HepG2 (cell line): ENCODE data around the gene RSF1. TPM values are rescaled to one million over a fixed set of nuclear protein-coding genes. Genes with fewer than 3 reads are reported as not detected.

ENCODE experiments used
- ATAC-seq: fragments of 200-7000 bp; cut with Tn5 transposase; 3 replicates; pipeline ENCODE4 v1.9.1; 2020; ENCODE audit warnings: mild to moderate bottlenecking, moderate library complexity
- BruUV-seq: library from RNA; stranded (reverse); fragments of 400-500 nt; replicated peaks from 2 replicates; lab custom pipeline; 2021; lab: Mats Ljungman, UMichigan
- CTCF ChIA-PET: fragments of 300-600 bp; formaldehyde crosslinking; extraction: SDS; loops from one replicate; lab custom pipeline; 2021; ENCODE audit warnings: low total read pairs, inconsistent platforms, low intra/inter-chr PET ratio; lab: Yijun Ruan, JAX
- POLR2A ChIA-PET: fragments of 350-600 bp; sonication (Branson Sonifier 250); formaldehyde crosslinking; loops from one replicate; lab custom pipeline; 2020; ENCODE audit warnings: antibody characterized with exemption, inconsistent platforms; lab: Yijun Ruan, JAX
- DNase-seq: peaks from one replicate; pipeline ENCODE4 v3.0.0-alpha.2; 2015; ENCODE audit warnings: low spot score
- FAIRE-seq: peaks from 3 replicates; lab custom pipeline; 2011; peaks lifted over from hg19 to GRCh38; lab: Jason Lieb, UNC
- H2AFZ ChIP-seq: one replicate; pipeline ENCODE4 v1.6.1; 2011; ENCODE audit warnings: low read length, inconsistent platforms
- H3K27ac ChIP-seq: fragments of 300-600 bp; 3 replicates; pipeline ENCODE4 v1.8.0; 2011; ENCODE audit warnings: mixed run types, mild to moderate bottlenecking, mixed read lengths, low read length, inconsistent platforms; ENCODE audit not compliant: insufficient read depth; ENCODE audit errors: extremely low read length
- H3K27me3 ChIP-seq, 2 experiments: fragments of 200-600 bp in 1 of 2; 2 replicates in 1 of 2; 3 replicates in 1 of 2; pipeline versions ENCODE4 v1.6.0 to v1.8.0; 2011; ENCODE audit warnings: low read length in 2 of 2, mild to moderate bottlenecking in 2 of 2, moderate library complexity in 2 of 2, inconsistent platforms in 1 of 2; ENCODE audit not compliant: insufficient read depth in 2 of 2, control insufficient read depth in 1 of 2
- H3K36me3 ChIP-seq, 2 experiments: fragments of 200-600 bp in 1 of 2; replicated peaks in 1 of 2; 2 replicates in 1 of 2; 3 replicates in 1 of 2; pipeline versions ENCODE4 v1.5.1 to v1.8.0; 2011; ENCODE audit warnings: low read length in 2 of 2, inconsistent platforms in 1 of 2; ENCODE audit not compliant: insufficient read depth in 2 of 2, control insufficient read depth in 1 of 2
- H3K4me1 ChIP-seq: 2 replicates; pipeline ENCODE4 v1.5.1; 2012; ENCODE audit warnings: low read length, inconsistent platforms; ENCODE audit not compliant: insufficient read depth
- H3K4me2 ChIP-seq: 2 replicates; pipeline ENCODE4 v1.6.0; 2011; ENCODE audit warnings: low read depth, low read length, inconsistent platforms
- H3K4me3 ChIP-seq, 3 experiments: fragments of 200-600 bp in 1 of 3; sonication (generic), shearing (Covaris generic) in 1 of 3; replicated peaks in 1 of 3; 2 replicates each; pipeline ENCODE4 v1.5.1; 2011 to 2016; ENCODE audit warnings: low read length in 3 of 3, inconsistent platforms in 2 of 3, low read depth in 2 of 3, mild to moderate bottlenecking in 2 of 3, control low read depth in 1 of 3, mixed read lengths in 1 of 3; ENCODE audit not compliant: insufficient read depth in 1 of 3
- H3K79me2 ChIP-seq: one replicate; pipeline ENCODE4 v1.6.1; 2011; ENCODE audit warnings: low read length, inconsistent platforms; ENCODE audit not compliant: insufficient read depth
- H3K9ac ChIP-seq: 2 replicates; pipeline ENCODE4 v1.6.0; 2011; ENCODE audit warnings: mild to moderate bottlenecking, low read depth, low read length, inconsistent platforms; ENCODE audit not compliant: insufficient read depth
- H3K9me3 ChIP-seq: 2 replicates; pipeline ENCODE4 v1.5.1; 2012; ENCODE audit warnings: mild to moderate bottlenecking, low read length
- H4K20me1 ChIP-seq: 2 replicates; pipeline ENCODE4 v1.6.0; 2011; ENCODE audit warnings: inconsistent platforms, mild to moderate bottlenecking, low read length, moderate library complexity; ENCODE audit not compliant: insufficient read depth
- DNMT1 ChIP-seq: sonication (generic); formaldehyde crosslinking; IDR thresholded peaks from 2 replicates; pipeline ENCODE4 v1.5.1; 2020; ENCODE audit warnings: mild to moderate bottlenecking, missing genetic modification reagents
- WGBS: methylation state at CpG from one replicate; pipeline ENCODE4 v1.1.6; 2017; ENCODE audit warnings: low lambda C conversion rate; 5-methylcytosine and 5-hydroxymethylcytosine counted together
- in situ Hi-C: cut with HindIII; loops from 2 replicates; pipeline ENCODE4 v1.10.0; 2017; ENCODE audit warnings: low pct_unique_long_range_greater_than_20kb; ENCODE audit not compliant: extremely low pct_ligation_motif_present
- intact Hi-C: fragments of 100-400 bp; cut with micrococcal nuclease; formaldehyde crosslinking; loops from one replicate; pipeline ENCODE4 v1.10.0; 2022; ENCODE audit not compliant: unreplicated experiment
- polyA plus RNA-seq, 8 experiments: library from polyadenylated mRNA; depleted of rRNA in 3 of 8; stranded (reverse) in 7 of 8; unstranded in 1 of 8; fragments of >200 nt; fragmentation: Illumina TruSeq in 4 of 8; extraction: Trizol in 4 of 8; gene quantifications; 2 replicates each; pipeline versions ENCODE4 v1.2.1 to v1.2.3, GENCODE V29; 2011 to 2016; ENCODE audit warnings: low read depth in 4 of 8, missing spikeins in 1 of 8, mixed read lengths in 1 of 8; ENCODE audit not compliant: insufficient read depth in 1 of 8
- total RNA-seq, 5 experiments: library from RNA; depleted of rRNA; stranded (reverse); fragments of >200 nt; fragmentation: Illumina TruSeq; extraction: Trizol; gene quantifications; 2 replicates each; pipeline ENCODE4 v1.2.3, GENCODE V29; 2016; ENCODE audit warnings: low read depth in 1 of 5
- TF ChIP-seq, protein P1 (sequence below): sonication (generic); formaldehyde crosslinking; conservative IDR thresholded peaks from 2 replicates; pipeline ENCODE4 v1.4.0; 2020; ENCODE audit warnings: missing genetic modification reagents
- TF ChIP-seq, protein P2 (sequence below): sonication (generic); formaldehyde crosslinking; IDR thresholded peaks from 2 replicates; pipeline ENCODE4 v1.8.0; 2022; ENCODE audit warnings: missing genetic modification reagents, mild to moderate bottlenecking, borderline replicate concordance
- TF ChIP-seq, protein P3 (sequence below): sonication (generic); formaldehyde crosslinking; IDR thresholded peaks from 2 replicates; pipeline ENCODE4 v1.4.0; 2020; ENCODE audit warnings: missing genetic modification reagents

Gene RSF1
- total and polyA plus RNA-seq, 2 of the 13 experiments (the other 11 are each of a cell fraction or from before 2014, with no cell fraction given): 15.5 to 33.1 TPM

DNA sequence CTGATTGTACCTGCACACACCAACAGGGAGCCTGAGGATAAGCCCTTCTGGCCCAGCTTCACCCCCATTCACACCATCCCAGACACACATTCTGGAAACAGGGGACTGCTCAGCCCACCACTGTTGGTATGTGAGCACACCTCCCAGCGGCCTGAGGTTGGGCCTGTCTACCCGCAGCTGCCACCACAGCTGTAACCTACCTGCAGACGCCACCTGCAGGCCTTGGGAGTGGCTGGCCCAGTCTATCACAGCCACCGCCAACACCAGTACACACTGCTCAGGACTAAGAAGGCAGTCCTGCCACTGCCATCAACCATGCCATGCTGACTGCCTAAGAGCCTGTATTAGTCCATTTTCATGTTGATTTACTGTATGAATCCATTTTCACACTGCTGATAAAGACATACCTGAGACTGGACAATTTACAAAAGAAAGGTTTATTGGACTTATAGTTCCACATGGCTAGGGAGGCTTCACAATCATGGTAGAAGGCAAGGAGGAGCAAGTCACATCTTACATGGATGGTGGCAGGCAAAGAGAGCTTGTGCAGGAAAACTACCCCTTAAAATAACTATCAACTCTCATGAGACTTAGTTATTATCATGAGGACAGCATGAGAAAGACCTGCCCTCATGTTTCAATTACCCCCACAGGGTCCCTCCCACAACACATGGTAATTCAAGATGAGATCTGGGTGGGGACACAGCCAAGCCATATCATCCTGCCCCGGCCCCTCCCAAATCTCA is 30.6 kb downstream of the RSF1 start:
- intact Hi-C loops: no loop called here
- Histone ChIP-seq H3K9me3 (no peaks in the 10 kb centered on the region), H3K36me3 (no peaks in the 10 kb centered on the region; a peak in 1 of 5 replicates), H3K4me3 (no peak overlapping the region), H3K4me2 (no peak overlapping the region), H3K79me2 (peaks cover 75% of the 10 kb centered on the region), H3K27me3 (no peaks in the 10 kb centered on the region), H3K4me1 (peaks cover 64% of the 10 kb centered on the region), H3K27ac (no peak overlapping the region), H3K9ac (no peak overlapping the region), H2AFZ (no peak overlapping the region), H4K20me1 (peaks cover 28% of the 10 kb centered on the region)
- WGBS: 96% methylated on average over 5 of the region's 5 CpGs
- ChIA-PET POLR2A (no interaction called here), CTCF (no interaction called here)
- ATAC-seq (peak; percentile 37; the same call in 2 of the 3 replicates), FAIRE-seq (no peak), DNase-seq (no peak)
- no TSS peak for BruUV-seq
- TF ChIP-seq, protein P1, sequence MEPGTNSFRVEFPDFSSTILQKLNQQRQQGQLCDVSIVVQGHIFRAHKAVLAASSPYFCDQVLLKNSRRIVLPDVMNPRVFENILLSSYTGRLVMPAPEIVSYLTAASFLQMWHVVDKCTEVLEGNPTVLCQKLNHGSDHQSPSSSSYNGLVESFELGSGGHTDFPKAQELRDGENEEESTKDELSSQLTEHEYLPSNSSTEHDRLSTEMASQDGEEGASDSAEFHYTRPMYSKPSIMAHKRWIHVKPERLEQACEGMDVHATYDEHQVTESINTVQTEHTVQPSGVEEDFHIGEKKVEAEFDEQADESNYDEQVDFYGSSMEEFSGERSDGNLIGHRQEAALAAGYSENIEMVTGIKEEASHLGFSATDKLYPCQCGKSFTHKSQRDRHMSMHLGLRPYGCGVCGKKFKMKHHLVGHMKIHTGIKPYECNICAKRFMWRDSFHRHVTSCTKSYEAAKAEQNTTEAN (CRISPR knock-in tag): no peak
- no peak for TF ChIP-seq DNMT1 (CRISPR knock-in tag)
- TF ChIP-seq, protein P2, sequence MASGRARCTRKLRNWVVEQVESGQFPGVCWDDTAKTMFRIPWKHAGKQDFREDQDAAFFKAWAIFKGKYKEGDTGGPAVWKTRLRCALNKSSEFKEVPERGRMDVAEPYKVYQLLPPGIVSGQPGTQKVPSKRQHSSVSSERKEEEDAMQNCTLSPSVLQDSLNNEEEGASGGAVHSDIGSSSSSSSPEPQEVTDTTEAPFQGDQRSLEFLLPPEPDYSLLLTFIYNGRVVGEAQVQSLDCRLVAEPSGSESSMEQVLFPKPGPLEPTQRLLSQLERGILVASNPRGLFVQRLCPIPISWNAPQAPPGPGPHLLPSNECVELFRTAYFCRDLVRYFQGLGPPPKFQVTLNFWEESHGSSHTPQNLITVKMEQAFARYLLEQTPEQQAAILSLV: 0 out of 2 replicates have a peak, but pooled peaks have one; percentile 20
- TF ChIP-seq, protein P3, sequence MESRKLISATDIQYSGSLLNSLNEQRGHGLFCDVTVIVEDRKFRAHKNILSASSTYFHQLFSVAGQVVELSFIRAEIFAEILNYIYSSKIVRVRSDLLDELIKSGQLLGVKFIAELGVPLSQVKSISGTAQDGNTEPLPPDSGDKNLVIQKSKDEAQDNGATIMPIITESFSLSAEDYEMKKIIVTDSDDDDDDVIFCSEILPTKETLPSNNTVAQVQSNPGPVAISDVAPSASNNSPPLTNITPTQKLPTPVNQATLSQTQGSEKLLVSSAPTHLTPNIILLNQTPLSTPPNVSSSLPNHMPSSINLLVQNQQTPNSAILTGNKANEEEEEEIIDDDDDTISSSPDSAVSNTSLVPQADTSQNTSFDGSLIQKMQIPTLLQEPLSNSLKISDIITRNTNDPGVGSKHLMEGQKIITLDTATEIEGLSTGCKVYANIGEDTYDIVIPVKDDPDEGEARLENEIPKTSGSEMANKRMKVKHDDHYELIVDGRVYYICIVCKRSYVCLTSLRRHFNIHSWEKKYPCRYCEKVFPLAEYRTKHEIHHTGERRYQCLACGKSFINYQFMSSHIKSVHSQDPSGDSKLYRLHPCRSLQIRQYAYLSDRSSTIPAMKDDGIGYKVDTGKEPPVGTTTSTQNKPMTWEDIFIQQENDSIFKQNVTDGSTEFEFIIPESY: peak; percentile 73; the same call in 1 of the 2 replicates
- in situ Hi-C loops: no loop called here
